C4-2B (cell line): ENCODE data around the gene FDX1.

Experiments used
- CTCF ChIP-seq: fragments of 450-650 bp; conservative IDR thresholded peaks from 2 replicates; pipeline ENCODE4 v1.5.1; 2017; ENCODE audit warnings: mild to moderate bottlenecking
- ZFX ChIP-seq: fragments of 450-650 bp; IDR thresholded peaks from 2 replicates; pipeline ENCODE4 v1.6.1; 2017

DNA sequence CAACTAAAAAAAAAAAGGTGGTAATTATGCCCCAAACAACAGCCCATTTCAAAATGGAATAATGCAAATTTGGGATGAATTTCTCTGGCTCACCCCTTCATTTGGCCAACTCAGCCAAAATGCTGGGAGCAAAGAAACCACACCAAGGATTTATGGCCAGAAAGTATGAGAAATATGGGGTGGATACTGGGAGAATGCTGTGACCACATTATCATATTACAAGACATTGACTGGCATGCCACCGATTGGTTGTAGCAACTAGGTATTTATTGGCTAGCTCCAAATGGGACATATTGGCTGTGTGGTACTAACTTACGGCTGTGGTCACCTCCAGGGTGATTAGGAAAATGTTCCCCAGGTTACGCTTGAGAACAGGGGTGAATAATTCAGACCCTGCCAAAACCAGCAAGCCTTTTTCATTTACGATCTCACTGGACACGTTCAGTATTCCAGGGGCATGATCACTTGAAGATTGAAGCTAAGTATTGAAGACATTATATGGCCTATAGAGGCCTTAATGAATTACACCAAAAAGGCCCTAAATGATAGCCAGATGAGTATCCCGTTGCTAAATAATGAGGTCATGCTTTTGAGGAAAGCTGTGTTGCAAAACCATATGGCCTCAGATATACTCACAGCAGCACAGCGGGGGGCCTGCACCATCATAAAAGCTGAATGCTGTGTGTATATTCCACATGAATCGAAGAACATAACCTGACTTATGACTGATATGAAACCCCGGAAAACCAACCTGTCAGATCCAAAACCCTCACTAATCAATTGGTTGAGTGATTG, 3.8 kb upstream of the FDX1 start:
- no peak for TF ChIP-seq CTCF
- TF ChIP-seq ZFX: no peak
